K562 (cell line): Measurements from ENCODE around the gene SDCCAG8. TPM values are rescaled to one million over a fixed set of nuclear protein-coding genes. Genes with fewer than 3 reads are reported as not detected.

Experiments
- ATAC-seq: fragments of 200-7000 bp; cut with Tn5 transposase; 3 replicates; pipeline ENCODE4 v1.9.1; 2020; ENCODE audit warnings: moderate library complexity
- BruUV-seq: library from RNA; stranded (reverse); fragments of 400-500 nt; replicated peaks from 2 replicates; lab custom pipeline; 2021; lab: Mats Ljungman, UMichigan
- CTCF ChIA-PET: fragments of 300-600 bp; formaldehyde crosslinking; extraction: SDS; loops from one replicate; lab custom pipeline; 2021; ENCODE audit warnings: low intra/inter-chr PET ratio; lab: Yijun Ruan, JAX
- POLR2A ChIA-PET: fragments of 300-600, 350-650 bp; sonication (Branson Sonifier 250); formaldehyde crosslinking; extraction: SDS; loops from one replicate; lab custom pipeline; 2021; ENCODE audit warnings: antibody characterized with exemption, inconsistent platforms; lab: Yijun Ruan, JAX
- DNase-seq, 4 experiments: peaks; one replicate each; pipeline versions ENCODE4 v3.0.0 to v3.0.0-alpha.2; 2011 to 2018; ENCODE audit warnings: low spot score in 3 of 4, mixed read lengths in 3 of 4; ENCODE audit errors: extremely low read depth in 1 of 4
- FAIRE-seq: peaks from 2 replicates; lab custom pipeline; 2011; peaks lifted over from hg19 to GRCh38; lab: Jason Lieb, UNC
- H2AFZ ChIP-seq: 2 replicates; pipeline ENCODE4 v1.6.0; 2011; ENCODE audit warnings: low read depth, low read length, control low read depth, inconsistent platforms
- H3K27ac ChIP-seq: fragments of 200-600 bp; 3 replicates; pipeline ENCODE4 v1.8.0; 2011; ENCODE audit warnings: low read depth, mild to moderate bottlenecking, control low read depth, inconsistent platforms, low read length, moderate library complexity, mixed read lengths; ENCODE audit errors: extremely low read depth
- H3K27me3 ChIP-seq, 2 experiments: fragments of 300-600 bp in 1 of 2; 2 replicates in 1 of 2; 3 replicates in 1 of 2; pipeline versions ENCODE4 v1.6.0 to v1.8.0; 2011; ENCODE audit warnings: inconsistent platforms in 2 of 2, low read length in 2 of 2, mild to moderate bottlenecking in 1 of 2, mixed read lengths in 1 of 2, moderate library complexity in 1 of 2; ENCODE audit not compliant: control insufficient read depth in 2 of 2, insufficient read depth in 2 of 2
- H3K36me3 ChIP-seq: fragments of 300-600 bp; 3 replicates; pipeline ENCODE4 v1.8.0; 2011; ENCODE audit warnings: mild to moderate bottlenecking, low read length, inconsistent platforms; ENCODE audit not compliant: control insufficient read depth, insufficient read depth
- H3K4me1 ChIP-seq, 2 experiments: fragments of 200-600 bp in 1 of 2; replicated peaks in 1 of 2; 2 replicates in 1 of 2; 3 replicates in 1 of 2; pipeline versions ENCODE4 v1.5.1 to v1.8.0; 2011; ENCODE audit warnings: inconsistent platforms in 2 of 2, low read length in 2 of 2, mild to moderate bottlenecking in 1 of 2, mixed read lengths in 1 of 2, moderate library complexity in 1 of 2; ENCODE audit not compliant: control insufficient read depth in 2 of 2, insufficient read depth in 2 of 2
- H3K4me2 ChIP-seq: 2 replicates; pipeline ENCODE4 v1.6.1; 2011; ENCODE audit warnings: low read length, control low read depth, inconsistent platforms, mixed read lengths; ENCODE audit not compliant: insufficient read depth
- H3K4me3 ChIP-seq: fragments of 200-600 bp; sonication (generic), shearing (Covaris generic); 2 replicates; pipeline ENCODE4 v1.5.1; 2016; ENCODE audit warnings: control low read depth, inconsistent platforms
- H3K79me2 ChIP-seq: fragments of 200-600 bp; 3 replicates; pipeline ENCODE4 v1.8.0; 2011; ENCODE audit warnings: low read length, inconsistent platforms; ENCODE audit not compliant: control insufficient read depth, insufficient read depth
- H3K9ac ChIP-seq, 2 experiments: 2 replicates each; pipeline versions ENCODE4 v1.6.0 to v1.6.1; 2011; ENCODE audit warnings: low read depth in 2 of 2, low read length in 2 of 2, control low read depth in 1 of 2, inconsistent platforms in 1 of 2, mild to moderate bottlenecking in 1 of 2, mixed read lengths in 1 of 2; ENCODE audit not compliant: insufficient read depth in 1 of 2
- H3K9me1 ChIP-seq: one replicate; pipeline ENCODE4 v1.6.0; 2011; ENCODE audit warnings: inconsistent platforms, mild to moderate bottlenecking, low read length, moderate library complexity; ENCODE audit not compliant: control insufficient read depth, insufficient read depth
- H3K9me3 ChIP-seq: replicated peaks from 2 replicates; pipeline ENCODE4 v1.5.1; 2011; ENCODE audit warnings: low read depth, low read length, inconsistent platforms; ENCODE audit not compliant: control insufficient read depth, insufficient read depth
- H4K20me1 ChIP-seq: replicated peaks from 2 replicates; pipeline ENCODE4 v1.6.1; 2011; ENCODE audit warnings: low read length, inconsistent platforms, mixed read lengths; ENCODE audit not compliant: control insufficient read depth, insufficient read depth
- ATF1 ChIP-seq, 2 experiments: fragments of 450-650 bp in 1 of 2; IDR thresholded peaks; 2 replicates each; pipeline ENCODE4 v1.6.1; 2016; ENCODE audit warnings: missing compliant biosample characterization in 1 of 2, missing genetic modification characterization in 1 of 2
- MAZ ChIP-seq, 2 experiments: fragments of 450-650 bp in 1 of 2; sonication (generic) in 1 of 2; formaldehyde crosslinking; IDR thresholded peaks in 1 of 2; conservative IDR thresholded peaks in 1 of 2; 2 replicates each; pipeline versions ENCODE4 v1.4.0 to v1.5.0; 2020; ENCODE audit warnings: mild to moderate bottlenecking in 1 of 2, missing genetic modification reagents in 1 of 2
- NCOA2 ChIP-seq, 2 experiments: fragments of 450-650 bp; IDR thresholded peaks; 2 replicates each; pipeline ENCODE4 v1.6.1; 2018; ENCODE audit warnings: mild to moderate bottlenecking in 2 of 2, moderate library complexity in 1 of 2; ENCODE audit not compliant: partially characterized antibody in 2 of 2
- RFX1 ChIP-seq: fragments of 450-650 bp; IDR thresholded peaks from 2 replicates; pipeline ENCODE4 v1.6.1; 2016; ENCODE audit warnings: mild to moderate bottlenecking, moderate library complexity
- RREB1 ChIP-seq: fragments of 250-450 bp; sonication (Bioruptor Pico); IDR thresholded peaks from 2 replicates; pipeline ENCODE4 v1.4.0; 2020
- WHSC1 ChIP-seq: IDR thresholded peaks from one replicate; pipeline ENCODE4 v1.6.1; 2012; ENCODE audit warnings: low read length, control low read depth, inconsistent platforms
- ZNF785 ChIP-seq: fragments of 250-450 bp; sonication (Bioruptor Pico); IDR thresholded peaks from 2 replicates; pipeline ENCODE4 v1.4.0; 2020; ENCODE audit warnings: mild to moderate bottlenecking
- WGBS: fragments of 100-300 bp; shearing (Covaris generic); methylation state at CpG from one replicate; pipeline ENCODE4 v1.1.6; 2016; ENCODE audit warnings: low coverage, mixed read lengths; ENCODE audit not compliant: insufficient coverage; ENCODE audit errors: missing lambda C conversion rate; 5-methylcytosine and 5-hydroxymethylcytosine counted together
- in situ Hi-C: fragments of 300-500 bp; cut with MboI; formaldehyde crosslinking; loops from 4 replicates; pipeline ENCODE4 v1.15.0; 2018; ENCODE audit warnings: inconsistent platforms, mixed read lengths
- intact Hi-C: fragments of 100-400 bp; cut with micrococcal nuclease; formaldehyde crosslinking; loops from 2 replicates; pipeline ENCODE4 v1.14.2; 2022
- polyA plus RNA-seq, 8 experiments: library from polyadenylated mRNA; depleted of rRNA in 4 of 8; stranded (reverse) in 5 of 8; unstranded in 3 of 8; fragments of >200 nt; fragmentation: Nextera tagmentation in 2 of 8; fragmentation: Illumina TruSeq in 1 of 8; extraction: Ambion mirVana in 2 of 8; extraction: Trizol in 1 of 8; gene quantifications; 2 replicates each; pipeline versions ENCODE4 v1.2.1 to v1.2.3, GENCODE V29; 2011 to 2014; ENCODE audit warnings: inconsistent platforms in 1 of 8, missing spikeins in 1 of 8
- total RNA-seq, 7 experiments: library from RNA; depleted of rRNA in 6 of 7; stranded (reverse); fragments of >200 nt in 6 of 7; fragmentation: Illumina TruSeq in 2 of 7; extraction: Trizol in 2 of 7; gene quantifications; 2 replicates each; pipeline versions ENCODE4 v1.2.1 to v1.2.3, GENCODE V29; 2011 to 2021; ENCODE audit warnings: low replicate concordance in 1 of 7

The SDCCAG8 gene
- total and polyA plus RNA-seq, 9 of the 15 experiments (the other 6 are each of a cell fraction or from before 2014, with no cell fraction given): 17.9 to 36.7 (median 25.4) TPM

- Histone ChIP-seq H3K4me1 (peaks cover 0 to 18% of the 10 kb centered on the region in 2 experiments; a peak in 1 of 5 replicates), H2AFZ (no peak overlapping the region), H3K27me3 (0 out of 5 replicates have a peak, but pooled peaks cover 0 to 18% of the 10 kb centered on the region in 2 experiments), H3K9ac (0 out of 4 replicates have a peak overlapping the region, but pooled peaks of 1 of the 2 experiments have one; percentile 40), H3K9me1 (no peaks in the 10 kb centered on the region), H3K27ac (no peak overlapping the region), H3K4me2 (no peak overlapping the region), H3K9me3 (no peaks in the 10 kb centered on the region), H3K36me3 (no peaks in the 10 kb centered on the region), H4K20me1 (0 out of 2 replicates have a peak, but pooled peaks cover 3% of the 10 kb centered on the region), H3K4me3 (no peak overlapping the region), H3K79me2 (no peaks in the 10 kb centered on the region)
- ATAC-seq: peak; percentile 50
- intact Hi-C loops: no loop called here
- in situ Hi-C loops: loop anchor here (25.0 kb wide), 1 partner anchor 780 kb away; no protein-coding TSS in a partner anchor
- CTCF ChIA-PET: no interaction called here
- DNase-seq: no peak
- WGBS: 33% methylated on average over 22 of the region's 25 CpGs
- TF ChIP-seq MAZ (CRISPR knock-in tag; conservative IDR thresholded peaks at IDR 0.05 in 1 of 2, IDR thresholded peaks at IDR 0.05 in 1 of 2): 0 out of 4 replicates have a peak, but pooled peaks of 1 of the 2 experiments have one; percentile 22
- TF ChIP-seq WHSC1: no peak
- TF ChIP-seq RREB1 (CRISPR knock-in tag): 0 out of 2 replicates have a peak, but pooled peaks have one; percentile 10
- peak; percentile 74 for TF ChIP-seq RFX1
- TF ChIP-seq ZNF785 (CRISPR knock-in tag): no peak
- no peak for TF ChIP-seq ATF1 (CRISPR knock-in tag; IDR thresholded peaks at IDR 0.05)
- no peak for TF ChIP-seq ATF1 (tag; IDR thresholded peaks at IDR 0.05)
- TF ChIP-seq NCOA2 (IDR thresholded peaks at IDR 0.05; ENCODE audit: partially characterized antibody in 2 of 2): no peak
- POLR2A ChIA-PET: interaction anchor here (0.6 kb wide), 1 partner anchor 635 kb away, joined by 3 read pairs; no protein-coding TSS in a partner anchor
- no peak for FAIRE-seq
- no TSS peak for BruUV-seq
Measured at GRCh38 chr1:243482141-243483022, 226.5 kb downstream of the SDCCAG8 start.
